Esophagus squamous epithelium (tissue), 5 donors: ENCODE data around the gene KRT34. TPM values are rescaled to one million over a fixed set of nuclear protein-coding genes. Genes with fewer than 3 reads are reported as not detected.
"Not testable (repeated sequence)": the region's sequence is repeated elsewhere in the genome, so short reads cannot be mapped to it uniquely, and the experiment has no call there.

ENCODE experiments used
- DNase-seq: peaks from one replicate; lab custom pipeline; 2025; lab: John Stamatoyannopoulos, UW
- H3K27ac ChIP-seq, 4 donors: fragments of 200-600 bp; sonication (generic); one replicate each; pipeline ENCODE4 v1.5.1; 2016 to 2019; ENCODE audit warnings: mild to moderate bottlenecking in 1 of 4
- H3K27me3 ChIP-seq, 4 donors: fragments of 200-600 bp; sonication (generic); 1 replicate in 3 of 4; 2 replicates in 1 of 4; pipeline versions ENCODE4 v1.5.1 to v1.6.0; 2017 to 2021; ENCODE audit warnings: antibody characterized with exemption in 1 of 4
- H3K36me3 ChIP-seq, 3 donors: fragments of 200-600 bp; sonication (generic); one replicate each; pipeline ENCODE4 v1.5.1; 2016 to 2019
- H3K4me1 ChIP-seq, 3 donors: fragments of 200-600 bp; sonication (generic); one replicate each; pipeline ENCODE4 v1.5.1; 2017 to 2019
- H3K4me3 ChIP-seq, 4 donors: fragments of 200-600 bp; sonication (generic); 1 replicate in 3 of 4; 2 replicates in 1 of 4; pipeline ENCODE4 v1.5.1; 2016 to 2019; ENCODE audit warnings: mild to moderate bottlenecking in 2 of 4, moderate library complexity in 1 of 4
- H3K9me3 ChIP-seq, 3 donors: fragments of 200-600 bp; sonication (generic); one replicate each; pipeline ENCODE4 v1.5.1; 2016 to 2019
- POLR2A ChIP-seq, 4 donors: fragments of 450-650 bp; IDR thresholded peaks; one replicate each; pipeline ENCODE4 v1.6.1; 2017; ENCODE audit warnings: antibody characterized with exemption in 4 of 4, mild to moderate bottlenecking in 4 of 4, moderate library complexity in 3 of 4
- whole genome bisulfite sequencing, 2 donors: methylation state at CpG; one replicate each; pipeline ENCODE4 v1.1.5; 2018; 5-methylcytosine and 5-hydroxymethylcytosine counted together
- intact Hi-C: fragments of 100-400 bp; cut with DNase I; formaldehyde crosslinking; loops from one replicate; pipeline ENCODE4 v1.15.0; 2022
- total RNA-seq, 4 donors: library from RNA; depleted of rRNA; stranded (reverse); fragments of >200 nt; gene quantifications; one replicate each; pipeline ENCODE4 v1.1.0, GENCODE V29; 2016
- TF ChIP-seq, protein P1 (sequence below), 6 experiments: fragments of 450-650 bp in 4 of 6; fragments of 200-600 bp in 2 of 6; sonication (generic) in 2 of 6; IDR thresholded peaks; one replicate each; pipeline ENCODE4 v1.5.1; 2016 to 2019; ENCODE audit warnings: antibody characterized with exemption in 6 of 6, mild to moderate bottlenecking in 4 of 6, moderate library complexity in 4 of 6
- donor health status: DM: yes; HTN: yes; CAD: no.

The KRT34 gene
- total RNA-seq, 4 donors from 2014 or later: 0.40 to 1.1 (median 0.64) TPM

DNA sequence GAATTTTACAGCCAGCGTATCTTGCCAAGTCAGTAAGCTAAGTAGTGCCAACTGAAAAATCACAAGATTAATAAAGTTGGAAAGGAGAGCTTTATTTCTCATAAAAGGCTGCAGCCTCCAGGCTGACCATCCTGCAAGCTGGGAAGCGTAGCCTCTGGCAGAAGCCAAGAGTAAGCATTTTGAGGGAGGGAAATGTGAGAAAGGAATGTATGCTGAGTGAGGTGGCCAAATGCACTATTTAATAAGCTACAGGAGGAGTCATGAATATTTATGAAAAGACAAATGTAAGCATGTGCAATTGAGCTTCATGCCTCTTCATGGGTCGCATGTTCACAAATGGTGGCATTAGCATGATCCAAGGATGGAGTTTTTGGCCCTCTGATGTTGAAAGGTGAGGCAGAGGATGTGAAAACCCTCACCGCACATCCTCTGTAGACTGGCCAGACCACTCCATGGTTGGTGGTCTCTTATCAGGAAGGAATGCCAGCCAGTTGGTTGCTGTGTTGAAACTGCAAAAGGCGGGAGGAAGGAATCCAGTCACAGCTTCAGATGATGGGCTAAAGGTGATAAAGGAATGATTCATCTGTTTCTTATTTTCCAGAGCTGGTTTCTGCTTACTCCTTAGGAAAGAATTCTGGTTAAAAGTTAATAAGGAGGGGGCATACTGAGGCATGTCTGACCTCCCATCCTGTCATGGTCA is 21.7 kb downstream of the KRT34 start:
- Histone ChIP-seq H3K36me3 (no peaks in the 10 kb centered on the region), H3K4me1 (peaks cover 0 to 11% (median 0%) of the 10 kb centered on the region in 3 donors), H3K9me3 (no peaks in the 10 kb centered on the region), H3K4me3 (no peak overlapping the region), H3K27me3 (no peaks in the 10 kb centered on the region), H3K27ac (no peak overlapping the region)
- TF ChIP-seq, protein P1, sequence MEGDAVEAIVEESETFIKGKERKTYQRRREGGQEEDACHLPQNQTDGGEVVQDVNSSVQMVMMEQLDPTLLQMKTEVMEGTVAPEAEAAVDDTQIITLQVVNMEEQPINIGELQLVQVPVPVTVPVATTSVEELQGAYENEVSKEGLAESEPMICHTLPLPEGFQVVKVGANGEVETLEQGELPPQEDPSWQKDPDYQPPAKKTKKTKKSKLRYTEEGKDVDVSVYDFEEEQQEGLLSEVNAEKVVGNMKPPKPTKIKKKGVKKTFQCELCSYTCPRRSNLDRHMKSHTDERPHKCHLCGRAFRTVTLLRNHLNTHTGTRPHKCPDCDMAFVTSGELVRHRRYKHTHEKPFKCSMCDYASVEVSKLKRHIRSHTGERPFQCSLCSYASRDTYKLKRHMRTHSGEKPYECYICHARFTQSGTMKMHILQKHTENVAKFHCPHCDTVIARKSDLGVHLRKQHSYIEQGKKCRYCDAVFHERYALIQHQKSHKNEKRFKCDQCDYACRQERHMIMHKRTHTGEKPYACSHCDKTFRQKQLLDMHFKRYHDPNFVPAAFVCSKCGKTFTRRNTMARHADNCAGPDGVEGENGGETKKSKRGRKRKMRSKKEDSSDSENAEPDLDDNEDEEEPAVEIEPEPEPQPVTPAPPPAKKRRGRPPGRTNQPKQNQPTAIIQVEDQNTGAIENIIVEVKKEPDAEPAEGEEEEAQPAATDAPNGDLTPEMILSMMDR (IDR thresholded peaks at IDR 0.05): no peak
- no peak for TF ChIP-seq POLR2A (IDR thresholded peaks at IDR 0.05)
- no peak for DNase-seq
- WGBS, 2 donors: 78 to 80% methylated on average over 5 of the region's 5 CpGs
- intact Hi-C loops: no loop called here

DNA sequence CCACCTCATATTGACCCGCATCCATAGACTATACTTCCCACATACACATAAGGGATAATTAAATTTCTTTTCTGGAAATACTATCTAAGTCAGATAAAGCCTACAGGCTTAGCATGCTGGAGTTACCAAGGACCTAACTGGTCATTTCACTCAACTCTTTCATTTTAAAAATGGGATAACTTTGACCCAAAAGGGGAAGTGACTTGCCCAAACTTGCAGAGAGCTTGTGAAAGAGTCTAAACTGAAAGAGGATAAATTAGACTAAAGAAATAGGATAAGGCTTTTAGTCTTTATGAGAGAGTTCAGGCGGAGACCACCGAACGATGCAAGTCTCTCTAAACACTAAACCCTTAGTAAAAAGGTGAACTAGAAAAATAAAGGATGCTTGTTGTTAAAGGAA is 27.6 kb downstream of the KRT34 start:
- DNase-seq: no peak
- no peak overlapping the region for H3K27ac ChIP-seq
- no peak overlapping the region for H3K4me3 ChIP-seq
- H3K4me1 ChIP-seq: peaks cover 0 to 29% (median 0%) of the 10 kb centered on the region in 3 donors
- no peaks in the 10 kb centered on the region for H3K36me3 ChIP-seq
- TF ChIP-seq POLR2A (IDR thresholded peaks at IDR 0.05): no peak
- TF ChIP-seq, protein P1 (IDR thresholded peaks at IDR 0.05): no peak
- H3K27me3 ChIP-seq: no peaks in the 10 kb centered on the region
- H3K9me3 ChIP-seq: no peaks in the 10 kb centered on the region
- 59 to 69% methylated on average over 4 of the region's 4 CpGs for WGBS, 2 donors
- intact Hi-C loops: no loop called here

DNA sequence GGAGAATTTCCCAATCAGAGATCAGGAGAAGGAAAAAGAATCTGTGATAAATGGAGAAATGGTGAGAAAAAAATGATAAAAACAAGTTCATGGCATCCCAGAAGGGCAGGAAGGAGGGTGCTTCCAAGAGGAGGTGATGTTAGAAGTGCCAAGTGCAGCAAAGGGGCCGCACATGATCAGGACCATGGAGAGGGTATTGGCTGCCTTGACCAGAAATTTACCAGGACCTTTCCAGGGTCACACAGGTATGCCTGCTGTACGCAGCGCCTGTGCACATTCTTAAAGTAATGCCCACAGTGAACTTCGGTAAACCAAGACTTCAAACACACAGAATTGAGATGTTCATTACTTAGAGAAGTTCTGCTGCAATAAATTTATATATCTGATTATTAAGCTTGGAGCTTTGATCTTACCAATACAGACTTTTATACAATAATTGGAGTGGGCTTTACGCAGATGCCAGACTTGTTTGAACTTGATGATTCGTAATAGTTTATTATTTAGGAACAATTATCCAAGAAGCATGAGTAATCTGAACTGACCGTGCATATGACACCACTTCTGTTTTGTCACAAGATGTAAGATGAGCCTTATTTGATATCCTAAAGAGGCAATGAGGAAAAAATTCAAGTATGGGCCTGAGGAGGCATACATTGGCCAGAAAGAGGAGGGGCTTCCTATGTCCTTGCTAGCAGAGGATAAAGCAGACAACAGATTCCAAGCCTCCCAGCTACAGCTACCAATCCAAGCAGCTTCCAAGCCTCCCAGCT is 29.3 kb downstream of the KRT34 start:
- WGBS, 2 donors: 54 to 58% methylated on average over 7 of the region's 7 CpGs
- intact Hi-C loops: no loop called here
- Histone ChIP-seq H3K36me3 (no peaks in the 10 kb centered on the region), H3K4me3 (no peak overlapping the region), H3K4me1 (peaks cover 0 to 47% (median 7%) of the 10 kb centered on the region in 3 donors), H3K9me3 (no peaks in the 10 kb centered on the region), H3K27ac (no peak overlapping the region), H3K27me3 (no peaks in the 10 kb centered on the region)
- no peak for DNase-seq
- no peak for TF ChIP-seq POLR2A (IDR thresholded peaks at IDR 0.05)
- TF ChIP-seq, protein P1 (IDR thresholded peaks at IDR 0.05): no peak

DNA sequence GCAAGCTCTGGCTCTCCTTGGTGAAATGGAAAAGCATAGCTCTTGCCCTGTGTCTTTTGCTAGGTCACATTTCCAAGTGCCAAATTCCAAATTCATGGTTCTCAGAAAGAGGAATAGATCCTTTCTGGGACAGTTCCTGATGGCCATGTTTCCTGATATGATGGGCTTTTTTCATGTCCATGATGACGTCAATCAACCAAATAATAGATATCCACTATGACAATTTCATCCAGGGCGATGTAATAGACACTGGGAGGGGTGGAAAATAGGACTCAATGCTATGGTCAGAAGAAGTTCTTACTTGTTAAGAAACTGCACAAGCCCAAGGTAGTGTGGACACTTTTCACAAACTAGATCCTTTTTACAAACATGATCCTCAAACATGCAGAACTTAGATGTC is 30.9 kb downstream of the KRT34 start:
- WGBS, 2 donors: 94 to 95% methylated on average over 2 of the region's 2 CpGs
- Histone ChIP-seq H3K36me3 (no peaks in the 10 kb centered on the region), H3K27me3 (no peaks in the 10 kb centered on the region), H3K4me1 (peaks cover 6 to 63% (median 18%) of the 10 kb centered on the region in 3 donors), H3K4me3 (no peak overlapping the region), H3K27ac (no peak overlapping the region), H3K9me3 (no peaks in the 10 kb centered on the region)
- no peak for DNase-seq
- intact Hi-C loops: no loop called here
- no peak for TF ChIP-seq POLR2A (IDR thresholded peaks at IDR 0.05)
- TF ChIP-seq, protein P1 (IDR thresholded peaks at IDR 0.05): no peak

DNA sequence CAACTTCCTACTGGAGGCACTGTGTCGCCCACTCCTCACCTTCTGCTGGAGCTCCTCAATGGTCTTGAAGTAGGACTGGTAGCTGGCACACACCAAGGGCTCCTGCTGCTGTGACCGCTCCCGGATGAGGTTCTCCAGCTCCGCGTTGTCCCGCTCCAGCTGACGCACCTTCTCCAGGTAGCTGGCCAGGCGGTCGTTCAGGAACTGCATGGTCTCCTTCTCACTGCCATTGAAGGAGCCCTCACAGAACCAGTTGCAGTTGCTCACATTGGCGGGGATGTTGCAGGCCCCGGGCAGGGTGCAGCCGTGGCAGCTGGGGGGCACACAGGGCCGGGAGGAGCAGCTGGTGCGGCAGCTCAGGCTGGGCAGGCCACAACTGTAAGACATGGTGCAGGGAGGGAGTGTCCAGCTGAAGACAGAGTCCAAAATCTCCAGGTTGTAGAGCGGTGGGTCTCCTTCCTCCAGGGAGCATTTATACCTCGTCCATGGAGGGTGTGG is 31.7 kb downstream of the KRT34 start, which contains the start of gene KRT33A:
Gene KRT33A, minus strand, starts transcription at position 448 of the 498 bp plus-strand sequence. Its CDS starts 61 bp downstream, at position 387.
- H3K27me3 ChIP-seq, H3K9me3 ChIP-seq, H3K27ac ChIP-seq, H3K4me3 ChIP-seq, H3K36me3 ChIP-seq, intact Hi-C loops, DNase-seq: not testable (repeated sequence)
- 83 to 96% methylated on average over 7 to 8 of the region's 16 CpGs for WGBS, 2 donors
- H3K4me1 ChIP-seq: peaks cover 6 to 70% (median 23%) of the 10 kb centered on the region in 3 donors
